PC-3 (cell line): ENCODE data around the gene SPHK2. TPM values are rescaled to one million over a fixed set of nuclear protein-coding genes. Genes with fewer than 3 reads are reported as not detected.
A peak's percentile ranks its signal among the peaks of the same experiment; 100 is the strongest.
"Not testable (repeated sequence)": the region's sequence is repeated elsewhere in the genome, so short reads cannot be mapped to it uniquely, and the experiment has no call there.

Experiments
- ATAC-seq: fragments of 200-7000 bp; cut with Tn5 transposase; 2 replicates; pipeline ENCODE4 v1.9.1; 2020; ENCODE audit warnings: mild to moderate bottlenecking, moderate library complexity
- BruUV-seq: library from RNA; stranded (reverse); fragments of 400-500 nt; replicated peaks from 2 replicates; lab custom pipeline; 2021; lab: Mats Ljungman, UMichigan
- CTCF ChIA-PET: fragments of 300-600 bp; sonication (Branson Sonifier 250); formaldehyde crosslinking; loops from one replicate; lab custom pipeline; 2022; ENCODE audit warnings: antibody characterized with exemption; lab: Charles Lee
- POLR2A ChIA-PET: fragments of 300-600 bp; sonication (Branson Sonifier 250); formaldehyde crosslinking; loops from one replicate; lab custom pipeline; 2022; ENCODE audit warnings: antibody characterized with exemption; ENCODE audit not compliant: unreplicated experiment; lab: Charles Lee
- DNase-seq: peaks from one replicate; pipeline ENCODE4 v3.0.0-alpha.2; 2015
- H2AFZ ChIP-seq: fragments of 300-600 bp; sonication (generic); 2 replicates; pipeline ENCODE4 v1.6.0; 2016; ENCODE audit warnings: antibody characterized with exemption, low read length
- H3F3A ChIP-seq: fragments of 300-600 bp; sonication (generic); one replicate; pipeline ENCODE4 v1.6.0; 2017; ENCODE audit warnings: antibody characterized with exemption, low read length, control low read depth, mild to moderate bottlenecking; ENCODE audit not compliant: unreplicated experiment
- H3K27ac ChIP-seq: fragments of 300-600 bp; sonication (generic); 2 replicates; pipeline ENCODE4 v1.5.1; 2016; ENCODE audit warnings: mild to moderate bottlenecking, low read length
- H3K27me3 ChIP-seq: fragments of 300-600 bp; sonication (generic); 2 replicates; pipeline ENCODE4 v1.6.1; 2016; ENCODE audit warnings: low read length, mixed read lengths
- H3K36me3 ChIP-seq: fragments of 300-600 bp; sonication (generic); 2 replicates; pipeline ENCODE4 v1.6.1; 2016; ENCODE audit warnings: low read depth, mixed run types, low read length, mixed read lengths
- H3K4me1 ChIP-seq: fragments of 300-600 bp; sonication (generic); 2 replicates; pipeline ENCODE4 v1.5.1; 2016; ENCODE audit warnings: low read length; ENCODE audit not compliant: insufficient read depth
- H3K4me2 ChIP-seq: fragments of 300-600 bp; sonication (generic); 2 replicates; pipeline ENCODE4 v1.6.0; 2016; ENCODE audit warnings: low read length
- H3K4me3 ChIP-seq: fragments of 300-600 bp; sonication (generic); 2 replicates; pipeline ENCODE4 v1.5.1; 2016; ENCODE audit warnings: mild to moderate bottlenecking, low read length, mixed read lengths
- H3K79me2 ChIP-seq: fragments of 300-600 bp; sonication (generic); 2 replicates; pipeline ENCODE4 v1.6.1; 2017; ENCODE audit warnings: low read length, mixed read lengths
- H3K9ac ChIP-seq: fragments of 300-600 bp; sonication (generic); 2 replicates; pipeline ENCODE4 v1.6.0; 2016; ENCODE audit warnings: mild to moderate bottlenecking, low read length
- H3K9me2 ChIP-seq: fragments of 300-600 bp; sonication (generic); replicated peaks from 2 replicates; pipeline ENCODE4 v1.6.1; 2016; ENCODE audit warnings: mixed run types, low read length, mixed read lengths
- H3K9me3 ChIP-seq: fragments of 300-600 bp; sonication (generic); 2 replicates; pipeline ENCODE4 v1.6.1; 2016; ENCODE audit warnings: low read length, mixed read lengths
- H4K20me1 ChIP-seq: fragments of 300-600 bp; sonication (generic); 2 replicates; pipeline ENCODE4 v1.6.1; 2016; ENCODE audit warnings: low read length, mixed read lengths
- CTCF ChIP-seq: fragments of 300-600 bp; sonication (generic); conservative IDR thresholded peaks from 2 replicates; pipeline ENCODE4 v1.5.1; 2017; ENCODE audit warnings: antibody characterized with exemption, low read depth, mild to moderate bottlenecking, low read length
- EZH2 ChIP-seq: fragments of 300-600 bp; sonication (generic); IDR thresholded peaks from one replicate; pipeline ENCODE4 v1.6.1; 2017; ENCODE audit warnings: antibody characterized with exemption, mild to moderate bottlenecking, low read length; ENCODE audit not compliant: unreplicated experiment
- EZH2phosphoT487 ChIP-seq: fragments of 300-600 bp; sonication (generic); IDR thresholded peaks from 2 replicates; pipeline ENCODE4 v1.6.1; 2018; ENCODE audit warnings: mild to moderate bottlenecking, antibody characterized with exemption, low read length, borderline replicate concordance
- intact Hi-C: fragments of 100-400 bp; cut with micrococcal nuclease; formaldehyde crosslinking; loops from 2 replicates; pipeline ENCODE4 v1.9.0; 2023
- total RNA-seq: library from RNA; depleted of rRNA; stranded (reverse); fragments of >200 nt; gene quantifications from 2 replicates; pipeline ENCODE4 v1.2.3, GENCODE V29; 2014

The SPHK2 gene
- total RNA-seq, 1 experiment from 2014 or later, result 8.5 TPM

- Histone ChIP-seq H3K27ac (no peak overlapping the region), H3K9me2 (no peaks in the 10 kb centered on the region), H3K27me3 (no peaks in the 10 kb centered on the region), H3F3A (no peaks in the 10 kb centered on the region), H3K79me2 (no peaks in the 10 kb centered on the region), H3K36me3 (no peaks in the 10 kb centered on the region), H3K4me3 (no peak overlapping the region), H4K20me1 (no peaks in the 10 kb centered on the region), H2AFZ (no peak overlapping the region), H3K9ac (no peak overlapping the region), H3K4me2 (no peak overlapping the region), H3K4me1 (no peaks in the 10 kb centered on the region), H3K9me3 (no peaks in the 10 kb centered on the region)
- TF ChIP-seq CTCF (no peak), EZH2phosphoT487 (no peak), EZH2 (no peak)
- CTCF ChIA-PET, result no interaction called here
- POLR2A ChIA-PET, result interaction anchor here (0.6 kb wide), 1 partner anchor 418 kb away, joined by 8 read pairs; the partner anchor contains the start of gene RUVBL2
- DNase-seq (no peak), ATAC-seq (no peak)
- intact Hi-C loops, result no loop called here
- BruUV-seq, result no TSS peak
Observed at GRCh38 chr19:48575931-48576622, 43.2 kb upstream of the SPHK2 start.

DNA sequence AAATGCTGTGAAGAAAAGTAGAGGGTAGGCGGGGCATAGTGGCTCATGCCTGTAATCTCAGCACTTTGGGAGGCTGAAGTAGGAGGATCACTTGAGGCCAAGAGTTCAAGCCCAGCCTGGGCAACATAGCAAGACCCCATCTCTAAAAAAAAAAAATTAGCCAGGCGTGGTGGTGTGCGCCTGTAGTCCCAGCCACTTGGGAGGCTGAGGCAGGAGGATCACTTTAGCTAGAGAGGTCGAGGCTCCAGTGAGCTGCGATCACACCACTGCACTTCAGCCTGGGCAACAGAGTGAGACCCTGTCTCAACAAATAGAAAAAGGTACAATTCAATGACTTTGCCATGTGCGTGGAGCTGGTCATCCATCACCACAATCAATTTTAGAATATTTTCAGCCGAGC lies 41.4 kb upstream of the SPHK2 start:
- H3K4me1 ChIP-seq, ATAC-seq, H3K9me3 ChIP-seq, H2AFZ ChIP-seq, BruUV-seq, H3K27ac ChIP-seq, H4K20me1 ChIP-seq, H3K9me2 ChIP-seq, H3K4me2 ChIP-seq, H3K79me2 ChIP-seq, H3F3A ChIP-seq, H3K4me3 ChIP-seq, H3K9ac ChIP-seq, CTCF ChIA-PET, H3K27me3 ChIP-seq, DNase-seq, intact Hi-C loops, H3K36me3 ChIP-seq: not testable (repeated sequence)
- POLR2A ChIA-PET, result interaction anchor here (0.6 kb wide), 1 partner anchor 49 kb away, joined by 3 read pairs; no protein-coding TSS in a partner anchor

- Histone ChIP-seq H3K79me2 (no peaks in the 10 kb centered on the region), H2AFZ (no peak overlapping the region), H4K20me1 (no peaks in the 10 kb centered on the region), H3K4me3 (no peak overlapping the region), H3K9me2 (no peaks in the 10 kb centered on the region), H3K4me2 (no peak overlapping the region), H3K4me1 (peaks cover 2% of the 10 kb centered on the region; the same call in 1 of the 2 replicates), H3K27me3 (no peaks in the 10 kb centered on the region), H3K9me3 (no peaks in the 10 kb centered on the region), H3K9ac (no peak overlapping the region), H3K27ac (no peak overlapping the region), H3F3A (no peaks in the 10 kb centered on the region), H3K36me3 (no peaks in the 10 kb centered on the region)
- intact Hi-C loops, result no loop called here
- BruUV-seq, result no TSS peak
- ChIA-PET POLR2A (no interaction called here), CTCF (no interaction called here)
- DNase-seq, result peak; percentile 7
- ATAC-seq, result 0 out of 2 replicates have a peak, but pooled peaks have one; percentile 33
- no peak for TF ChIP-seq CTCF
- TF ChIP-seq EZH2phosphoT487, result no peak
Observed at GRCh38 chr19:48578891-48579290, 40.4 kb upstream of the SPHK2 start.
